ENCODE data around the gene CHID1. TPM values are rescaled to one million over a fixed set of nuclear protein-coding genes. Genes with fewer than 3 reads are reported as not detected.

CHID1 gene
- 112 and 120 TPM in 2 replicates for total RNA-seq
- long read RNA-seq, transcript CHID1-202 (12 exons, 1,289 nt): minor isoform, 20 of 284 reads
- long read RNA-seq, transcript CHID1-201 (13 exons, 3,374 nt): major isoform, 182 of 284 reads
- long read RNA-seq, transcript CHID1-203 (14 exons, 1,477 nt): minor isoform, 31 of 284 reads
- long read RNA-seq, partial matches to known transcripts: 25 of 284 reads
- long read RNA-seq, other reads (novel, unspliced or antisense): 26 of 284 reads

DNA sequence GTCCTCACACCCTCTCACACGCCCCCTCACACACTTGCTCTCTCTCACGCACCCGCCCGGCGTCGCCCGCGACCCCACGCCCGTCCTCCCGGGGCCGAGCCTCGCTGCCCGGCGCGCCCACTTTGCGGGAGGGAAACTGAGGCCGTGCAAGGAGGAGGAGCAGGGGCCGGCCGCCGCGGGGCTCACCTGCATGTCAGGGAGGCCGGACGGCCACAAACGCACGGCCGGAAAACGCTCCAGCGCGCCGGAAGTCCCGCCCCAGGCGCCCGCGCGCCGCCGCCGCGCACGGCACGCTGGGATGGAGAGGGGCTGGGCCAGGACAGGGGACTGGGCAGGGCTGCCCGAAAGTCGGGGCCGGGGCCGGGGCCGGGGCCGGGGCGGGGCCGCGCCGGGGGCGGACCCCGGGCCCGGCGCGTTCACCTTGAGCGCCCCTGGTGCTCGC is at the start of gene CHID1:
Gene CHID1, minus strand, starts transcription at position 222 of the 442 bp plus-strand sequence. CDS start 5,994 bp downstream, outside the sequence.
- H3K27ac Mint-ChIP-seq (ENCODE audit: unreplicated experiment): peak within 1 kb of the TSS; percentile 70
- peak within 1 kb of the TSS; percentile 86 for H3K4me3 Mint-ChIP-seq (ENCODE audit: unreplicated experiment)
- H3K4me1 Mint-ChIP-seq (ENCODE audit: unreplicated experiment): peaks cover 11% of the 10 kb centered on the region
- TF ChIP-seq, protein P1, sequence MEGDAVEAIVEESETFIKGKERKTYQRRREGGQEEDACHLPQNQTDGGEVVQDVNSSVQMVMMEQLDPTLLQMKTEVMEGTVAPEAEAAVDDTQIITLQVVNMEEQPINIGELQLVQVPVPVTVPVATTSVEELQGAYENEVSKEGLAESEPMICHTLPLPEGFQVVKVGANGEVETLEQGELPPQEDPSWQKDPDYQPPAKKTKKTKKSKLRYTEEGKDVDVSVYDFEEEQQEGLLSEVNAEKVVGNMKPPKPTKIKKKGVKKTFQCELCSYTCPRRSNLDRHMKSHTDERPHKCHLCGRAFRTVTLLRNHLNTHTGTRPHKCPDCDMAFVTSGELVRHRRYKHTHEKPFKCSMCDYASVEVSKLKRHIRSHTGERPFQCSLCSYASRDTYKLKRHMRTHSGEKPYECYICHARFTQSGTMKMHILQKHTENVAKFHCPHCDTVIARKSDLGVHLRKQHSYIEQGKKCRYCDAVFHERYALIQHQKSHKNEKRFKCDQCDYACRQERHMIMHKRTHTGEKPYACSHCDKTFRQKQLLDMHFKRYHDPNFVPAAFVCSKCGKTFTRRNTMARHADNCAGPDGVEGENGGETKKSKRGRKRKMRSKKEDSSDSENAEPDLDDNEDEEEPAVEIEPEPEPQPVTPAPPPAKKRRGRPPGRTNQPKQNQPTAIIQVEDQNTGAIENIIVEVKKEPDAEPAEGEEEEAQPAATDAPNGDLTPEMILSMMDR (IDR thresholded peaks at IDR 0.05): no peak
- H3K9me3 Mint-ChIP-seq (ENCODE audit: unreplicated experiment): no peaks in the 10 kb centered on the region
- H3K36me3 Mint-ChIP-seq (ENCODE audit: unreplicated experiment): no peaks in the 10 kb centered on the region
- H3K27me3 Mint-ChIP-seq (ENCODE audit: unreplicated experiment): no peaks in the 10 kb centered on the region
- peak; percentile 94 for DNase-seq (ENCODE audit: extremely low spot score, unreplicated experiment)

DNA sequence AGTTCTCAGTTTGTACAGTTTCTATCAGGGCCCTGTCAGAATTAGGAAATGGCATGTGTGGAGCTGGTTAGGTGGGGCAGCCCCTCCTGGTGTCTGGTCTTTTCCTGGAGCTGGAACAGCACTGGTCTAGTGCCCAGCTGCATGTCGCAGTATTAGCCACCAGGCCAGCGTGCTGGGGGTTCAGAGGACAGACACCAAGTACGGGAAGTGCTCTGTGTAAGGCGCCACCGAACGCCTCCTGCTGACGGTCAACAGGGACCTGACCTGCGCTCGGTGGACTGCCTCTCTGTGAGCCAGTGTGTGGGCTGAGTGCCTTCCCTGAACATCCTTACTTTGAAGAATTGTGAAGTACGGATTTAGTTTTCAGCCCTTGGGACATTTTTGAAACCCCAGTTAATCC is 49.0 kb upstream of the CHID1 start:
- no peak for DNase-seq (ENCODE audit: extremely low spot score, unreplicated experiment)
- Mint-ChIP-seq H3K36me3 (ENCODE audit: unreplicated experiment) (peaks cover 26% of the 10 kb centered on the region), H3K4me3 (ENCODE audit: unreplicated experiment) (no peak overlapping the region), H3K4me1 (ENCODE audit: unreplicated experiment) (peaks cover 15% of the 10 kb centered on the region), H3K27ac (ENCODE audit: unreplicated experiment) (no peak overlapping the region), H3K27me3 (ENCODE audit: unreplicated experiment) (no peaks in the 10 kb centered on the region), H3K9me3 (ENCODE audit: unreplicated experiment) (no peaks in the 10 kb centered on the region)
- TF ChIP-seq, protein P1 (IDR thresholded peaks at IDR 0.05): no peak

DNA sequence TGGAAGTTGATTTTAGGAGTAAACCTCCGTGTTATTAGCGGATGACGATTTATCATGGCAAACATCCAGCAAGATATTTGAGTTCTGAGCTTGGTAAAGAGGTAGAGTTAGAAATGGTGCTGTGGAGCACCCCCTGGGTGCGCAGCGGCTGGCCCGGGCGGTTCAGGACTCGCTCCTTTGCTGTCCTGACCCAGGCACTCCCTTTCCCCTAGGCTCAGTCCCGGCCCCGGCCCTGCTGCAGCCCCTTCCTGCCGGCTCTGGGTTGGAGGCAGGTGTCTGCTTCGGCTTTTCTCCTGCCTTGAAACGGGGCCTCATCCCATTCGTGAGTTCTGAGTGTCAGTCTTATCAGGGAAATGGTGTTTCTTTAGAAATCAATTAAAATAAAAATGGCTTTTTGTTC is 48.4 kb upstream of the CHID1 start:
- H3K27ac Mint-ChIP-seq (ENCODE audit: unreplicated experiment): no peak overlapping the region
- no peaks in the 10 kb centered on the region for H3K27me3 Mint-ChIP-seq (ENCODE audit: unreplicated experiment)

DNA sequence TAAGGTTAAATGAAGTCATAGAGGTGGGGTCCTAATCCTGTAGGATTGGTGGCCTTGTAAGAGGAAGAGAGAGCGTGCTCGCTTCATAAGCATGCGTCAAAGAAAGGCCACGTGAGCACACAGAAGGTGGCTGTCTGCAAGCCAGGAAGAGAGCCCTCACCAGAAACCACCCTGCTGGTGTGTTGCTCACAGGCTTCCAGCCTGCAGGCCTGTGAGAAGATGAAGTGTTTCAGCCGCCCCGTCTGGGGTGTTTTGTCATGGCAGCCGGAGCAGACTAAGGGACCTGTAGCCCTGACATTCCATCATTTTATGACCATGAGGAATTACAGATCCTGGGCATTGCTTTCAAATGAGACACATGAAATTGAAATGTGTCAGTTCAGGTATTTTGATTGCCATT is 47.5 kb upstream of the CHID1 start:
- TF ChIP-seq, protein P1 (IDR thresholded peaks at IDR 0.05): no peak
- peaks cover 13% of the 10 kb centered on the region for H3K36me3 Mint-ChIP-seq (ENCODE audit: unreplicated experiment)
- no peak for DNase-seq (ENCODE audit: extremely low spot score, unreplicated experiment)
- peaks cover 21% of the 10 kb centered on the region for H3K4me1 Mint-ChIP-seq (ENCODE audit: unreplicated experiment)
- H3K4me3 Mint-ChIP-seq (ENCODE audit: unreplicated experiment): no peak overlapping the region
- H3K27me3 Mint-ChIP-seq (ENCODE audit: unreplicated experiment): no peaks in the 10 kb centered on the region
- H3K27ac Mint-ChIP-seq (ENCODE audit: unreplicated experiment): no peak overlapping the region
- no peaks in the 10 kb centered on the region for H3K9me3 Mint-ChIP-seq (ENCODE audit: unreplicated experiment)

More for the DNA sequence above, 48.4 kb upstream of the CHID1 start:
- DNase-seq (ENCODE audit: extremely low spot score, unreplicated experiment): no peak
- Mint-ChIP-seq H3K4me3 (ENCODE audit: unreplicated experiment) (no peak overlapping the region), H3K36me3 (ENCODE audit: unreplicated experiment) (peaks cover 20% of the 10 kb centered on the region), H3K4me1 (ENCODE audit: unreplicated experiment) (peaks cover 21% of the 10 kb centered on the region), H3K9me3 (ENCODE audit: unreplicated experiment) (no peaks in the 10 kb centered on the region)
- TF ChIP-seq, protein P1 (IDR thresholded peaks at IDR 0.05): no peak

GRCh38 chr11:957212-957920 is 46.8 kb upstream of the CHID1 start:
- Mint-ChIP-seq H3K27ac (ENCODE audit: unreplicated experiment) (no peak overlapping the region), H3K4me1 (ENCODE audit: unreplicated experiment) (peaks cover 27% of the 10 kb centered on the region), H3K4me3 (ENCODE audit: unreplicated experiment) (no peak overlapping the region), H3K27me3 (ENCODE audit: unreplicated experiment) (no peaks in the 10 kb centered on the region), H3K9me3 (ENCODE audit: unreplicated experiment) (no peaks in the 10 kb centered on the region), H3K36me3 (ENCODE audit: unreplicated experiment) (peaks cover 11% of the 10 kb centered on the region)
- TF ChIP-seq, protein P1 (IDR thresholded peaks at IDR 0.05): no peak
- DNase-seq (ENCODE audit: extremely low spot score, unreplicated experiment): no peak
